Mesenteric fat pad (tissue), 1 donor: ENCODE measurements around the gene LTBP2. TPM values are rescaled to one million over a fixed set of nuclear protein-coding genes. Genes with fewer than 3 reads are reported as not detected.
A peak's percentile ranks its signal among the peaks of the same experiment; 100 is the strongest.

Experiments used
- DNase-seq: peaks from one replicate; pipeline ENCODE4 v3.0.0-alpha.2; 2020; ENCODE audit warnings: low spot score
- total RNA-seq: library from RNA; stranded (reverse); fragmentation: NEBNext Ultra II Directional; extraction: Animal tissue kit (Norgen Biotek cat#: 25700); gene quantifications from one replicate; pipeline ENCODE4 v1.2.1, GENCODE V29; 2021
- donor health status: DM: yes; HTN: yes; CAD: no.

The LTBP2 gene
- total RNA-seq, 1 donor from 2014 or later, result 58.2 TPM

GRCh38 chr14:74531006-74531405, 81.0 kb downstream of the LTBP2 start:
- no peak for DNase-seq

GRCh38 chr14:74528886-74529285, 83.2 kb downstream of the LTBP2 start:
- DNase-seq, result no peak

- DNase-seq, result no peak
Measured at GRCh38 chr14:74528406-74528805, 83.6 kb downstream of the LTBP2 start.

- no peak for DNase-seq
Measured at GRCh38 chr14:74527736-74528280, 84.2 kb downstream of the LTBP2 start.

DNA sequence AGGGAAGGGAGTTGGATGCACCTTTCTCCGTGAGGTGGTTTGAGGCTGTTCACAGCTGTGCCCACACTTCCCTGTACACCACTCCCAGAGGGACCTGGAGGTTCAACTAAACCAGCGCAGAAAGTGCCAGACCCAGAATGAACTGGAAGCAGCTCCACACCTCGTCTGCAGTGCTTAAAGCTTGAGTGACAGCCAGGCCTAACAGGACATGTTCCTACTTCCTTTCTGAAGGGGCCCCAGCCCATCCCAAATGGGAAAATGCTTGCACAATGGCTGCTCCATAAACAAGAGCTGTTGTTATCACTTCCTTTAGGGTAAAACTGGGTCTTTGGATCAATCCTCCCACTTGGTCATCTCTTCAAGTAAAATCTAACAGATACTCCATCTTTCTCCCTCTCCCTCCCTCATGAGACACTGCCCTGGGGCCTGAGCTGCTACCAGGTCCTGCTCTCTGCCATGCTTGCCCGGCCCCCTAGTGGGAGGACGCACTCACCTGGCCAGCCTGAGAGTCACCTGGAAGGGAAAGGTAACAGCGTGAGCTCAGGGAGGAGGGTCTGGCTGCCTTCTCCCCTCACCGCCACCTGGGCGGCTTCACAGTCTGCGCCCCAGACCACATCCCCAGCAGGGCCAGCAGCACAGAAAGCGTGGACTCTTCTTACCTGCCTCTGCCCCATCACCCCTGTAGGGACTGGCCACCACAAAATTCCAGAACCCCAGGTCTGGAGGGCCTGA, 85.0 kb downstream of the LTBP2 start:
- no peak for DNase-seq

GRCh38 chr14:74525361-74525851, 86.6 kb downstream of the LTBP2 start:
- DNase-seq, result no peak

DNA sequence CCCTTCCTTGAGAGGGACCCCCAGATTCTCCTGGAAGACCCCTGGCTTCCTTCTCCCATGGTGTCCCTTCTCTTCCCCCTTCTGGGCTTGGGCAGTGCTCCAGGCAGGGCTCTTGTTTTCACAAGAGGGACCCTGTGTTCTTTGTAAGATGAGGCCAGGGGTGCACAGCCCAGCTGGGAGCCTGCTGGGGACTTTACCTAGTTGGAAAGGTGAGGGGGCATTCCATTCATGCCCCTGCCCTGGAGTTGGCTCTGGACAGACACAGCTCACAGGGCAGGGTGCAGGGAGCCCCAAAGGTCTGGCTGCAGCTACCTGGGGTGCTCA, 87.3 kb downstream of the LTBP2 start:
- DNase-seq, result no peak

DNA sequence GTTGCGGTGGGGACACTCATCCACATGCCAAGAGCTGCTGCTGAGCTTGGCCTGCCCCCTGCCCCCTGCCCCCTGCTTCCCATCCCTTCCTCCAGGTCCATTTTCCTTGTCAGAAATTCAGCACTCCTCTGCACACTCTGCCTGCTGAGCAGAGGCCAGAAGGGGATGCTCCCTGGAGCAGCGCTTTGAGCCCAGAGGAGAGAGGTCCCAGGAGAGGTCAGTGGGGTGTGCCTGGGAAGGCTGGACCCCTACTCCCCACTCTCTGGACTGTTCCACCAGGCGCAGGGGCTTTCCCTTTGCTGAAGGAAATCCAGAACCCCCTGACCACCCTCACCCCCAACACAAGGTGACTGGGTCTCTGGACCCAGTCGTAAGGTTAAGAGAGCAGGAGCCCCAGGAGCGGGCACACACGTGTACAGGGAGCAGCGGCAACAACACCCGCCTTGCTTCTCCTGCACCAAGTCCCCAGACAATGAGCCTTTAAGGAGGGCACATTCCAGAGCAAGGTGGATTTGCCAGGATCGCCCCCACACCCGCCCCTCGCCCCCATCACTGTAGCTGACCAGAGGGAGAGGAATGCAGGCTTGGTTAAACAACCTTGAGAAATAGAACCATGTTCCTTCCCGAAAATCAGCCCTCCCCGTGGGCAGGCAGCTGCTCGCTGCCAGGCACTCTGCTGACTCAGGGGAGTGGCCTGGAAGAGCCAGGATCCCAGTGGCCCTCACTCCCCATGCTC, 87.8 kb downstream of the LTBP2 start:
- DNase-seq, result no peak

- no peak for DNase-seq
Measured at GRCh38 chr14:74522740-74523139, 89.3 kb downstream of the LTBP2 start.

DNA sequence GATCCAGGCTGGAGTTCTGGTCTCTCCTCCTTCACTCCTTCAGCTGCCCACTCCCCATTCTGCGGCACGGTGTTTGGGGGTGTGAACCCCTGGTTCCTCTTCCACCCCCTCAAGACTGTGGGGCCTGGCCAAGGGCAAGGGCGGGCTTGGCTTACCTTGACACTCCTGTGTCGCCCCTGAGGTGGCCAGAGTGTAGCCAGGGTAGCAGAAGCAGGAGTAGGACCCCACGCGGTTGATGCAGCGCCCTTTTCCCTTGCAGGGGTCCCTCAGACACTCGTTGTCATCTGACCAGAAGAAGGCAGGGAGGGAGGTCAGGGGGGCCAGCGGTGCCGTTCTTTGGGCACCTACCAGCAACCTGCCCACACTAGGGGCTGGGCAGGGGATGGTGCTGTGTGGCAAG, 90.3 kb downstream of the LTBP2 start:
- DNase-seq, result no peak

GRCh38 chr14:74519316-74520074, 92.5 kb downstream of the LTBP2 start:
- no peak for DNase-seq

GRCh38 chr14:74518221-74518620, 93.8 kb downstream of the LTBP2 start:
- DNase-seq, result no peak

DNA sequence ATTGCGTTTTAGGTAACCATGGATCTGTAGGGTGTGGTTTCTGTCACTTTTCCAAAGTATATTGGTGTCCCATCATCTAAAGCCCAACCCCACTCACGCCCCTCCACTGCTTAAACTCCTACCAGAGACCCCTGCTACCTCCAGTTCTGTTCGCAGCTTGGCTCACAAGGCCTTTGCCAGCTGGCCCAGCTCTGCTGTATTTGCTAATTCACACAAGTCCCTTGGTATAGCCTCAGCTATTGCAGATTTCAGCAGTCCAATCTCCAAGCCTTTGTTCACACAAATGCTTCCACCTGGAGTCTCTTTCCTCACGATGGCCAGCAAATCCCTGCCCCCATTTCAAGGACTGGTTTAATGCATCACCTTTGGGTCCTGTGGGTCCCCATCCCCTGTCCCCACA, 94.3 kb downstream of the LTBP2 start:
- DNase-seq, result no peak

DNA sequence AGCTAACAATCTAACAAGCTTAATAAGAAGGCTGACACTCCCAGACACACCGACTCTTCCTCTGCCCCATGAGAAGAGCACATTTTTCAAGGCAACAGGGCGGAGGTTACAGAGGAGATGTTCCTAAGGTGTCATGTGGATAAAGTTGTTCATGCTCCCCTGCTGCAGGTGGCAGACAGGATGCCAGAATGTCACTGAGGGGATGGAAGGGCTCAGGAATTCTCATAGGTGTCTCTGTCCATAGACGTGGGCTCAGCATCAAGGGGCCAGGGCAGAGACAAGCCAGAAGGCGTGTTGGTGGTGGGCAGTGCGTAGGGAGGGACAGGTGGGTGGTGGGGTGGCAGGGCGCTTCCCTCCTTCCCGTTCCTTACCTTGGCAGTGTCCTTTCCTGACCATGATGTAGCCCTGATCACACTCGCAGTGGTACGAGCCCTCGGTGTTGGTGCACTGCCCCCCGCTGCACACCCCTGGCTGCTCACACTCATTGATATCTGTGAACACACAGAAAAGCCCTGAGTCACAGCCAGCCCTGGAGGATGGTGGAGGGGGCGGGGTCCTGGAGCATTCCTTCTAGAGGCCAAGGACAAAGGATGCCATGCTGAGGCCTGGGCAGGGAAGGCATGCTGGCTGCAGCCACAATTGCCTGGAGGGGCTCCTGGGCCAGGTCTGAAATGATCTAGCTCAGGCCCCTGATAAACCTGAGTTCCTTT, 95.4 kb downstream of the LTBP2 start:
- DNase-seq, result no peak

DNA sequence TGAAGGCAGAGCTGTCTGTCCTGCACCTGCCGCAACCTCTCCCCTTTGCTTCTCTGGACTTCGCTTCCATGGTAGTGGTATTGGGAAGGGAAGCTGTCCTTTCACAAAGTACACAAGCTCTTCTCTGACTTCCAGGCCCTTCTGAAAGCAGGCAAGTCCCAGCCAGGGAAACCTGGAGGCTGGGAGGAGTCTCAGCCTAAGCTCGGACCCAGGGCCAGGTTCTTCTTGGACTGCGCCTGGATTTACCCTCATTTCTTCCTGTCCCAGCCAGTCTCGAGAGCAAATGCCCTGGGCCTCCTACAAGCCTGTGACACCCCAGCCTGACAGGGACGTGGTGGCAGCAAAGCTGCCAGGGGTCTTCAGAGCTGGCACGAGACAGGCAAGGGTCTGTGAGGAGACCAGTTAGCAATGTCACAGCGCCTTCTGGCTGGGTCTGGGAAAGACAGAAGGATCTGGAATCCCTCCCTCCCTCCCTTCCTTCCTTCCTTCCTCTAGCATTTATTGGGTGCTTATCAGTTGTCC, 96.1 kb downstream of the LTBP2 start:
- DNase-seq, result no peak

GRCh38 chr14:74514471-74514941, 97.5 kb downstream of the LTBP2 start:
- no peak for DNase-seq

- DNase-seq, result peak; percentile 67
Measured at GRCh38 chr14:74511966-74512830, 99.8 kb downstream of the LTBP2 start.

- DNase-seq, result peak; percentile 81
Measured at GRCh38 chr14:74510959-74511409, 101.1 kb downstream of the LTBP2 start.

DNA sequence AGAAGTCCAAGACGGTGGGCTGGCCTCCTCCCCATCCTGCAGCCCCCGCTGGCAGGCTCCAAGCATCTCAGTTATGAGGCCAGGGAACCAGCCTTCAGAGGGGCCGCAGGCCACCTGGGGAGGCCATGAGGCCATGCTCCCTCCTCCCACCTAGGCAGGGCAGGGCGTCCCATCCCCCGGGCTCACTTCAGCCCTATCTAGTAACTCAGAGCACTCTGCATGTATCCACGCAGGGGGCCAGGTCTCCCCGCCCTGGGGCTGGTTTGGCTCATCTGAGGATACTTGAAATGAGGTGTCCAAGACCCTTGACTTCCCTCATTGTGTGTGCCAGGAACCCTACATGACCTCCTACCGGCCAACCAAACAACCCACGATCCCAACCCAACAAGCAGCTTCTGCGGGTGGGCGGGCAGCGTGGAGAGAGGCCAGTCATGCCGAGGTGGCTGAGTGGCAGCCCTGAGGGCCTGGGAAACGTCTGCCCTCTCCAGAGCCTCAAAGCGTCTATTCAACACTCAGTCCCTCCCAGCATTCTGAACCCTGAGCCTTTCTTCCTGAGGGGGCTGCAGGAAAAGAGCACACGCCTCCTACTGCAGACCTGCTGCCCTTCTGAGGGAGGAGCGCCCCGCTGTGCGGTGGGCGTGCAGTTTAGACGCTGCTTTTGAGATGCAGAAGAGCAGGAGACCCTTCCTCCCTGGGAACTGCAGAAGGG, 101.7 kb downstream of the LTBP2 start:
- peak; percentile 26 for DNase-seq
